ENCODE results near the gene PLPP3.

Gene PLPP3

GRCh38 chr1:56509713-56510641, 69.4 kb downstream of the PLPP3 start:
- H4K91ac ChIP-seq (ENCODE audit: low read depth, low read length) = peak overlapping the region; percentile 16
- H3K4me2 ChIP-seq (ENCODE audit: low read length) = no peak overlapping the region
- no peak overlapping the region for H4K12ac ChIP-seq (ENCODE audit: low read depth, low read length)
- peaks cover 43 to 69% of the 10 kb centered on the region in 2 experiments for H3K36me3 ChIP-seq (ENCODE audit: control insufficient read depth in 1 of 2, insufficient read depth in 2 of 2, low read length in 2 of 2)
- no peak overlapping the region for H4K8ac ChIP-seq (ENCODE audit: low read depth, low read length)
- H3K18ac ChIP-seq (ENCODE audit: low read length) = peak overlapping the region; percentile 34
- H3K23ac ChIP-seq (ENCODE audit: low read length) = no peak overlapping the region
- no peak overlapping the region for H2BK12ac ChIP-seq (ENCODE audit: low read length)
- H3K4ac ChIP-seq (ENCODE audit: low read depth, low read length) = no peak overlapping the region
- no CpG with 5 or more reads among the region's 13 CpGs for WGBS (ENCODE audit: extremely low coverage, insufficient coverage, insufficient read length)
- peaks cover 7% of the 10 kb centered on the region for H3K79me2 ChIP-seq (ENCODE audit: control insufficient read depth, insufficient read depth, low read length, poor library complexity)
- H3K79me1 ChIP-seq (ENCODE audit: low read length) = peaks cover 32% of the 10 kb centered on the region
- peak overlapping the region; percentile 29 for H3K27ac ChIP-seq (ENCODE audit: low read depth, low read length)
- no peak for DNase-seq
- no peak overlapping the region for H2BK120ac ChIP-seq (ENCODE audit: insufficient read depth, low read length, poor library complexity)
- no peak overlapping the region for H2BK5ac ChIP-seq (ENCODE audit: low read depth, low read length, poor library complexity)
- H3K27me3 ChIP-seq (ENCODE audit: insufficient read depth, low read length) = no peaks in the 10 kb centered on the region
- H3K9ac ChIP-seq (ENCODE audit: low read length) = no peak overlapping the region
- H3K14ac ChIP-seq (ENCODE audit: low read length) = no peak overlapping the region
- H3K4me1 ChIP-seq (ENCODE audit: control insufficient read depth in 1 of 2, insufficient read depth in 2 of 2, low read length in 2 of 2) = peaks cover 37 to 50% of the 10 kb centered on the region in 2 experiments
- H2AFZ ChIP-seq (ENCODE audit: insufficient read depth, low read length, poor library complexity) = no peak overlapping the region
- H3K4me3 ChIP-seq (ENCODE audit: low read depth, low read length) = no peak overlapping the region
- no peak overlapping the region for H2AK5ac ChIP-seq (ENCODE audit: low read length)
- H3K9me3 ChIP-seq (ENCODE audit: insufficient read depth, low read depth, low read length) = no peaks in the 10 kb centered on the region

GRCh38 chr1:56508523-56508983, 70.8 kb downstream of the PLPP3 start:
- Histone ChIP-seq H3K4me2 (ENCODE audit: low read length) (no peak overlapping the region), H3K9ac (ENCODE audit: low read length) (no peak overlapping the region), H2BK12ac (ENCODE audit: low read length) (peak overlapping the region; percentile 20), H3K79me1 (ENCODE audit: low read length) (peaks cover 32% of the 10 kb centered on the region), H3K4me1 (ENCODE audit: control insufficient read depth in 1 of 2, insufficient read depth in 2 of 2, low read length in 2 of 2) (peaks cover 39 to 50% of the 10 kb centered on the region in 2 experiments), H3K4ac (ENCODE audit: low read depth, low read length) (no peak overlapping the region), H3K23ac (ENCODE audit: low read length) (no peak overlapping the region), H4K91ac (ENCODE audit: low read depth, low read length) (peak overlapping the region; percentile 40), H4K8ac (ENCODE audit: low read depth, low read length) (peak overlapping the region; percentile 8), H2BK120ac (ENCODE audit: insufficient read depth, low read length, poor library complexity) (no peak overlapping the region), H3K9me3 (ENCODE audit: insufficient read depth, low read depth, low read length) (peaks cover 2% of the 10 kb centered on the region), H2BK5ac (ENCODE audit: low read depth, low read length, poor library complexity) (no peak overlapping the region), H3K27ac (ENCODE audit: low read depth, low read length) (peak overlapping the region; percentile 82), H3K36me3 (ENCODE audit: control insufficient read depth in 1 of 2, insufficient read depth in 2 of 2, low read length in 2 of 2) (peaks cover 49 to 73% of the 10 kb centered on the region in 2 experiments), H3K18ac (ENCODE audit: low read length) (no peak overlapping the region), H2AK5ac (ENCODE audit: low read length) (no peak overlapping the region), H3K14ac (ENCODE audit: low read length) (no peak overlapping the region), H3K27me3 (ENCODE audit: insufficient read depth, low read length) (no peaks in the 10 kb centered on the region), H3K4me3 (ENCODE audit: low read depth, low read length) (no peak overlapping the region), H4K12ac (ENCODE audit: low read depth, low read length) (no peak overlapping the region), H2AFZ (ENCODE audit: insufficient read depth, low read length, poor library complexity) (no peak overlapping the region), H3K79me2 (ENCODE audit: control insufficient read depth, insufficient read depth, low read length, poor library complexity) (peaks cover 6% of the 10 kb centered on the region)
- WGBS (ENCODE audit: extremely low coverage, insufficient coverage, insufficient read length) = no CpG with 5 or more reads among the region's 4 CpGs
- peak; percentile 90 to 93 for DNase-seq

GRCh38 chr1:56507925-56508522, 71.3 kb downstream of the PLPP3 start:
- Histone ChIP-seq H2AFZ (ENCODE audit: insufficient read depth, low read length, poor library complexity) (no peak overlapping the region), H3K4me1 (ENCODE audit: control insufficient read depth in 1 of 2, insufficient read depth in 2 of 2, low read length in 2 of 2) (peaks cover 37 to 48% of the 10 kb centered on the region in 2 experiments)

GRCh38 chr1:56506951-56507491, 72.3 kb downstream of the PLPP3 start:
- H4K8ac ChIP-seq (ENCODE audit: low read depth, low read length) = peak overlapping the region; percentile 66

More at GRCh38 chr1:56507925-56508522, 71.3 kb downstream of the PLPP3 start:
- Histone ChIP-seq H3K9ac (ENCODE audit: low read length) (no peak overlapping the region), H4K12ac (ENCODE audit: low read depth, low read length) (no peak overlapping the region), H3K36me3 (ENCODE audit: control insufficient read depth in 1 of 2, insufficient read depth in 2 of 2, low read length in 2 of 2) (peaks cover 50 to 73% of the 10 kb centered on the region in 2 experiments), H3K4me2 (ENCODE audit: low read length) (no peak overlapping the region), H2BK12ac (ENCODE audit: low read length) (peak overlapping the region; percentile 7), H3K9me3 (ENCODE audit: insufficient read depth, low read depth, low read length) (peaks cover 2% of the 10 kb centered on the region), H4K8ac (ENCODE audit: low read depth, low read length) (no peak overlapping the region), H3K79me2 (ENCODE audit: control insufficient read depth, insufficient read depth, low read length, poor library complexity) (peaks cover 6% of the 10 kb centered on the region), H3K14ac (ENCODE audit: low read length) (peak overlapping the region; percentile 16), H3K4ac (ENCODE audit: low read depth, low read length) (peak overlapping the region; percentile 16), H3K79me1 (ENCODE audit: low read length) (peaks cover 32% of the 10 kb centered on the region), H2AK5ac (ENCODE audit: low read length) (no peak overlapping the region), H3K18ac (ENCODE audit: low read length) (peak overlapping the region; percentile 63), H3K4me3 (ENCODE audit: low read depth, low read length) (no peak overlapping the region), H3K27me3 (ENCODE audit: insufficient read depth, low read length) (no peaks in the 10 kb centered on the region), H3K27ac (ENCODE audit: low read depth, low read length) (peak overlapping the region; percentile 82), H2BK120ac (ENCODE audit: insufficient read depth, low read length, poor library complexity) (peak overlapping the region; percentile 28), H4K91ac (ENCODE audit: low read depth, low read length) (peak overlapping the region; percentile 45), H2BK5ac (ENCODE audit: low read depth, low read length, poor library complexity) (peak overlapping the region; percentile 89), H3K23ac (ENCODE audit: low read length) (no peak overlapping the region)
- no peak for DNase-seq
- no CpG with 5 or more reads among the region's 3 CpGs for WGBS (ENCODE audit: extremely low coverage, insufficient coverage, insufficient read length)

More at GRCh38 chr1:56506951-56507491, 72.3 kb downstream of the PLPP3 start:
- Histone ChIP-seq H2AFZ (ENCODE audit: insufficient read depth, low read length, poor library complexity) (no peak overlapping the region), H2BK12ac (ENCODE audit: low read length) (peak overlapping the region; percentile 6), H3K4me3 (ENCODE audit: low read depth, low read length) (no peak overlapping the region), H3K9me3 (ENCODE audit: insufficient read depth, low read depth, low read length) (peaks cover 2% of the 10 kb centered on the region), H2AK5ac (ENCODE audit: low read length) (no peak overlapping the region), H3K27me3 (ENCODE audit: insufficient read depth, low read length) (no peaks in the 10 kb centered on the region), H3K79me2 (ENCODE audit: control insufficient read depth, insufficient read depth, low read length, poor library complexity) (peaks cover 6% of the 10 kb centered on the region), H3K79me1 (ENCODE audit: low read length) (peaks cover 30% of the 10 kb centered on the region), H3K9ac (ENCODE audit: low read length) (no peak overlapping the region), H3K27ac (ENCODE audit: low read depth, low read length) (peak overlapping the region; percentile 90), H3K14ac (ENCODE audit: low read length) (no peak overlapping the region), H4K12ac (ENCODE audit: low read depth, low read length) (no peak overlapping the region), H4K91ac (ENCODE audit: low read depth, low read length) (peak overlapping the region; percentile 45), H3K23ac (ENCODE audit: low read length) (no peak overlapping the region), H2BK120ac (ENCODE audit: insufficient read depth, low read length, poor library complexity) (peak overlapping the region; percentile 87), H3K36me3 (ENCODE audit: control insufficient read depth in 1 of 2, insufficient read depth in 2 of 2, low read length in 2 of 2) (peaks cover 46 to 79% of the 10 kb centered on the region in 2 experiments), H3K4me1 (ENCODE audit: control insufficient read depth in 1 of 2, insufficient read depth in 2 of 2, low read length in 2 of 2) (peaks cover 35 to 45% of the 10 kb centered on the region in 2 experiments), H3K18ac (ENCODE audit: low read length) (peak overlapping the region; percentile 8), H2BK5ac (ENCODE audit: low read depth, low read length, poor library complexity) (peak overlapping the region; percentile 90), H3K4ac (ENCODE audit: low read depth, low read length) (no peak overlapping the region), H3K4me2 (ENCODE audit: low read length) (no peak overlapping the region)
- peak; percentile 18 to 30 for DNase-seq
- WGBS (ENCODE audit: extremely low coverage, insufficient coverage, insufficient read length) = no CpG with 5 or more reads among the region's 3 CpGs

Measured in trophoblast cell (in vitro differentiated cells and primary cell).